Liver (tissue), 3 donors: ENCODE results near the gene SLC38A4.

ENCODE experiments used
- ATF3 ChIP-seq: IDR thresholded peaks from 2 replicates; pipeline ENCODE4 v1.6.1; 2016; ENCODE audit warnings: antibody characterized with exemption
- CTCF ChIP-seq: fragments of 150-350 bp; IDR thresholded peaks from 2 replicates; pipeline ENCODE4 v1.5.1; 2017; ENCODE audit warnings: improper control_type of control experiment, low read depth, low read length; ENCODE audit not compliant: missing input control
- EGR1 ChIP-seq, 2 donors: IDR thresholded peaks; 2 replicates each; pipeline ENCODE4 v1.6.1; 2016 to 2018; ENCODE audit warnings: antibody characterized with exemption in 2 of 2, low read depth in 2 of 2
- FOXA1 ChIP-seq: IDR thresholded peaks from 2 replicates; pipeline ENCODE4 v1.6.1; 2016; ENCODE audit warnings: antibody characterized with exemption
- GABPA ChIP-seq, 2 donors: IDR thresholded peaks in 1 of 2; conservative IDR thresholded peaks in 1 of 2; 2 replicates each; pipeline ENCODE4 v1.6.1; 2016; ENCODE audit warnings: antibody characterized with exemption in 2 of 2, mild to moderate bottlenecking in 1 of 2, moderate library complexity in 1 of 2
- HNF4A ChIP-seq, 2 donors: conservative IDR thresholded peaks; 2 replicates each; pipeline ENCODE4 v1.6.1; 2016; ENCODE audit warnings: antibody characterized with exemption in 2 of 2, mild to moderate bottlenecking in 2 of 2
- JUND ChIP-seq, 2 donors: IDR thresholded peaks; 2 replicates each; pipeline ENCODE4 v1.6.1; 2016; ENCODE audit warnings: antibody characterized with exemption in 2 of 2
- MAX ChIP-seq: IDR thresholded peaks from 2 replicates; pipeline ENCODE4 v1.6.1; 2016; ENCODE audit warnings: antibody characterized with exemption
- RAD21 ChIP-seq, 2 donors: IDR thresholded peaks; 2 replicates each; pipeline ENCODE4 v1.6.1; 2016; ENCODE audit warnings: antibody characterized with exemption in 2 of 2, mild to moderate bottlenecking in 2 of 2
- REST ChIP-seq: IDR thresholded peaks from 2 replicates; pipeline ENCODE4 v1.6.1; 2016; ENCODE audit warnings: antibody characterized with exemption, mild to moderate bottlenecking
- SP1 ChIP-seq: IDR thresholded peaks from 2 replicates; pipeline ENCODE4 v1.6.1; 2018; ENCODE audit warnings: antibody characterized with exemption, mild to moderate bottlenecking
- TAF1 ChIP-seq: conservative IDR thresholded peaks from 2 replicates; pipeline ENCODE4 v1.6.1; 2016; ENCODE audit warnings: antibody characterized with exemption, mild to moderate bottlenecking
- YY1 ChIP-seq: IDR thresholded peaks from 2 replicates; pipeline ENCODE4 v1.6.1; 2016; ENCODE audit warnings: antibody characterized with exemption, mild to moderate bottlenecking
- ZBTB33 ChIP-seq: IDR thresholded peaks from 2 replicates; pipeline ENCODE4 v1.6.1; 2016; ENCODE audit warnings: antibody characterized with exemption
- donor health status: healthy.
- donor health status: healthy.

- TF ChIP-seq TAF1 (no peak), MAX (no peak), CTCF (no peak), REST (no peak), EGR1 (IDR thresholded peaks at IDR 0.05; ENCODE audit: low read depth in 2 of 2) (no peak), JUND (IDR thresholded peaks at IDR 0.05) (no peak), YY1 (no peak), FOXA1 (no peak), GABPA (IDR thresholded peaks at IDR 0.05 in 1 of 2, conservative IDR thresholded peaks at IDR 0.05 in 1 of 2) (no peak), RAD21 (IDR thresholded peaks at IDR 0.05) (no peak), ATF3 (no peak), SP1 (no peak), ZBTB33 (no peak), HNF4A (conservative IDR thresholded peaks at IDR 0.05) (no peak)
Observed at GRCh38 chr12:46804054-46804453, 21.7 kb downstream of the SLC38A4 start.
